GM21360 (cell line): ENCODE data around the gene LSM3.

ENCODE experiments used
- ATAC-seq: cut with Tn5 transposase; IDR thresholded peaks from one replicate; pipeline ENCODE4 v1.9.1; 2021; ENCODE audit warnings: mild to moderate bottlenecking, moderate library complexity; ENCODE audit not compliant: unreplicated experiment

LSM3 gene

DNA sequence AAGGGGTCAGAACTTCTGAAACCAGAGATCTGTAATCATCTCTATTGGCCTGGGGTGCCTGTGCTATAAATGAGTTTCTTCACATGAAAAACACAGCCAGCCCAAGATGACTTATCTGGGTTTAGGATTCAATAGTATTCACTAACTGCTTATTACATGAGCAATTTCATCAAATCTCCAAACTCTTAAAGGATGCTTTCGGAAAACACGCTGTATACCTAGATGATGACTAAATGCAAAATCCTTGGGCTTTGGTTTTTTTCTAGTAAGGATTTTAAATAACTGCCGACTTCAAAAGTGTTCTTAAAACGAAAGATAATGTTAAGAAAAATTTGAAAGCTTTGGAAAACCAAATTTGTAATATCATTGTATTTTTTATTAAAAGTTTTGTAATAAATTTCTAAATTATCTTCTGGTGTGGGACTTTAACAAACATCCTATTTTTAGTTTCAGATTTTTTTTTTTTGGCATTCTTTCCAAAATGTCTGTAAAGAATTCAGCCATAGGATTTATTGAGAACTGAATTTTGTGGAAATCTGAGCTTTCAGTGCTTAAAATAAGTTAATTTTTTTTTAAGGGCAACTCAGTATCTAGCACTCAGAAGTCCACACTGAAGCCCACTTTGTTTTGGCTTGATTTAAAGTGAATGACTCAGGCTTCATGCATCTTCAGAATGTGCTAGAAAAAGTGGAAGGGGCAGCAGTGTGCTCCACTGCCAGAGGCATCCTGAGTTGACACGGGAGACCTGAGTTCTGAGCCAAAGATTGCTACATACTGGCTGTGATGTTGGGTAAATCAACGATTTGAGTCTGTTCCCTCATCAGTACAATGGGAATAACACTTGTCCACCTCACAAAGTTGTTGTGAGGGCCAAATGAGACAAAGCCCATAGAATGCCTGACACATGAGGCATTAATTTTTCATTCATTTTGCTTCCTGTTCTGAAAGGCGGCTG lies 35.1 kb upstream of the LSM3 start:
- ATAC-seq: no peak

DNA sequence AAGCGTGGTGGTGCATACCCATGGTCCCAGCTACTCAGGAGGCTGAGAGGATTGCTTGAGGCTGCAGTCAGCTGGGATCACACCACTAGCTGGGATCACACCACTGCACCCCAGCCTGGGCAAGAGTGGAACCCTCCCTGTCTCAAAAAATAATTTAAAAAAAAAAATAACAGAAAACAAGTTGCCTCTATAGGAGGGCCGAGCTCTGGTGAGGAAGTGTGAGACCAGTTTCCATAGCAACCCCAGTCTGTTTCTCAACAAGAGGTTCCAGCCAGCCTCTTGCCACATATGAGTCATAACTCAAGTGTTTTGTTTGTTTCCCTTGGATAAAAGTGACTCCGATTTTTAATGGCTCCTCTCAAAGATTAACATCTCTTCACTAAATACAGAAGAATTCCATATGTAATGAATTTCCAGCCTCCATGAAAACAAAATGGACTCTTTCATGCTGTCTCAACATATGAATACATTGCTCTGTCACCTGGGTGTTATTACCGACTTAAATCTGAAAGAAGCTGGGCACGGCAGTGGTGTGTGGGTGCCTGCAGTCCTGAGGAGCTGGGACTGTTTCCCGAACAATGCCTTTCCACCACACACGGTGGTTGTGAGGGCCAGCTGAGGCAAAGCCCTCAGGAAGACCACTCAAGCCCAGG lies 34.1 kb upstream of the LSM3 start:
- peak; percentile 94 for ATAC-seq

DNA sequence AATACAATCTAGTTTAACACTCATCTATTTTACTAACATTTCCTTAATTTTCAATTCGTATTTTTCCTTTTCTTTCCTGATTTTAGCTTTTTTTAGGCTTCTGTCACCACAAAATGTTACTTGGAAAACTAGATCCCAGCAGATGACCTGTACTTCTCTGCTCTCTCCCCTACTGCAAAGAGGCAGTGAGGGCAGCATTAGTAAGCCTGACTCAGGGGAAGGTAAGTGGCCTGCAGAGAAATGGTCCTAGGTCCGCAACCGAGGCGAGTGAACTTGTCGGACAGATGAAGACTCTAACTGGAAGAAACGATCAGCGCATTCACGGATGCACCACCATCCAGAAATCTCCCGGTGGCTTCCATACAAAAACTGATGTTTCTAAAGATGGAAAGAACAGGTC lies 33.4 kb upstream of the LSM3 start:
- no peak for ATAC-seq

DNA sequence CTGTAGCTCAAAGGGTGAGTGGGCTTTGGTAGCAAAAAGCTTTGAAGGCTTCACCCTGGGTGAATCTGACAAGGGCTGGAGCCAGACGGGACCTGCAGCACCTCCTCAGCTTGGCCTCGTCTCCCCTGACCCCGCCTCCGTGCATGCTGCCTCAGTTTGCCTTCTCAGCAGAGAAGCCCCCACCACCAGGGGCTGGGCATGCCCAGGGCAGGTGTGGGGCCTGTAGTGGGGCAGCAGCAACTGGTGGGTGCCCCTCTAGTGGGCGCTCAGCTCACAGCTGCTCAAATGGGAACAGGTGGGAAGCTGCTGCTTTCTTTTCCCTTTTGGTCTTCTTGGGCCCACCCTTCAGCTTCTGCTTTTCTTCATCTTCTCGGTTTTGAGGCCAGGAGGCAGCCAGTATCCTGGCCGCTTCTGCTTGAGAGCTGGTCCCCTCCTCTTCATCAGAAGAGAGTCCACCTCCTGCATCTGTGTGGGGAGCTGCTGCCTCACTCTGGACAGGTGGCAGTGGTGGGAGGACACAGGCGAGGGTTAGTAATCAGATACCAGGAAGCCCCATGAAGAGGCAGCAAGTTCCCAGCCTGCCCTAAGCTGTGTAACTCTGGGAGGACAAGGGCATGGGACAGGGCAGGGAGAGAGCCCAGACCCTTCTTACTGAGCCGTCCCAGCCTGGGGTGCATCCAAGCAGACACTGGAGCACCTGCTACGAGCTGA lies 32.8 kb upstream of the LSM3 start:
- no peak for ATAC-seq

DNA sequence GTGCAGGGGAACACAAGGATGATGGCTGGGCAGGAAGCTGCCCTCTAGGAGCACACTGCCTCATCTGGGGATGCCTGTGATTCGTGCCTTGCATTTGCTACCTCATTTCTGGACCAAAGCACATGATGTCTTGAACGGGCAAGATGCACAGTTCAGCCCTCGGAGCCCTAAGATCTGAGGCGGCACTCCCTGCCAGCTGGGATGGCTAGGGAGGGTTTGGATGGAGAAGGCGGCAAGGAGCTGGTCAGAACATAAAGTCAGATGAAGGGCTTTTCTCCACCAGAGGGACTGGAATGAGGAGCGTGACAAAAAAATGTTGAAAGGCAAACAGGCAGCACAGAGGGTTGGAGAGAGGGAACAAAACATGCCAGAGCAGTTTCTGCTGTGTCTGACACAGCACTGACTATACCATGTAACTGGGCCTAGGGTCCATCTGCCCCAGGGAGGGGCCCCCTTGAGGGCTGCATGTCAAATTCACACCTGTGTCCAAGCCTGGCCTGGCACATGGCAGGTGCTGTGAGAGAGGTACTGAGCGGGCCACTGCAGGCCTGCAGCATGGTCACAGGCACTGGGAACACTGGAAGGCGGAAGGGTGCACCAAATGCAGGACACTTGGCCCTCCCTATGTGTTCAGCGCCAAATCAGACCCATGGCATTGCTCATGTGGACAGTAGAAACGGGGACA lies 32.1 kb upstream of the LSM3 start:
- no peak for ATAC-seq

DNA sequence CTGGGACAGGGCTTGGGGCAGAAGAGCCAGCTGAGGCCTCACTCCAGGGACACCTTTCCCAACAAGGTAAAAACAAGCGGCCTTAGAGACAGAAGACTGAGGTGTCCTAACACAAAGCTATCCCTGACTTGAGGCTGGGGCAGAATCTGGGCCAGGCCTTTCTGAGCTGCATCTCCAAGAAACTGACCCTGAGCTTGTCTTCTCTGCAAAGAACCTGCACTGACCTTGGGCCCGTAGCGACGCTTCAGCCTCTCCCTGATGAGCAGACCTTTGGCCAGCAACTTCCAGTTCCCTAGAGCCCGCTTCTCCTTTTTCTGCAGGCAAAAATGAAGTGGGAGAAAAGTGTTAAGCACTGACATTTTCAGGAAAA lies 31.6 kb upstream of the LSM3 start:
- no peak for ATAC-seq

DNA sequence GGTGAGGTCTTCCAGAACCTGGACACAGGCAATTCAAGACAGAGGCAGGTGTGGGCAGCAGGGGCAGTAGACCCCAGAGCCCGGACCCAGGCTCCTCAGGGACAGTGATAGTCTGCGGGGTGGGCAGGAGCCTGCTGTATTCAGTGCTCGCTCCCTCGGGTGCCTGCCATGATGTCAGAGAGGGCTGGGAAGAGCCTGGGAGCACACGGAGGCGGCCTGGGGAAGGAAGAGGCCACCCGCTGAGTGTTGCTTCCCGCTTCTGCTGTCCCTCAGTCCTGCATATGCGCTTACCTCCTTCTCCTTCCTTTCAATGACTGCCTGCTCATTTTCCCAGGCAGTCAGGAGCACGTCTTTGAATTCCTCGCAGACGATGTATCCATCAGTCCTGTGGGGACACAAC lies 31.0 kb upstream of the LSM3 start:
- ATAC-seq: no peak

DNA sequence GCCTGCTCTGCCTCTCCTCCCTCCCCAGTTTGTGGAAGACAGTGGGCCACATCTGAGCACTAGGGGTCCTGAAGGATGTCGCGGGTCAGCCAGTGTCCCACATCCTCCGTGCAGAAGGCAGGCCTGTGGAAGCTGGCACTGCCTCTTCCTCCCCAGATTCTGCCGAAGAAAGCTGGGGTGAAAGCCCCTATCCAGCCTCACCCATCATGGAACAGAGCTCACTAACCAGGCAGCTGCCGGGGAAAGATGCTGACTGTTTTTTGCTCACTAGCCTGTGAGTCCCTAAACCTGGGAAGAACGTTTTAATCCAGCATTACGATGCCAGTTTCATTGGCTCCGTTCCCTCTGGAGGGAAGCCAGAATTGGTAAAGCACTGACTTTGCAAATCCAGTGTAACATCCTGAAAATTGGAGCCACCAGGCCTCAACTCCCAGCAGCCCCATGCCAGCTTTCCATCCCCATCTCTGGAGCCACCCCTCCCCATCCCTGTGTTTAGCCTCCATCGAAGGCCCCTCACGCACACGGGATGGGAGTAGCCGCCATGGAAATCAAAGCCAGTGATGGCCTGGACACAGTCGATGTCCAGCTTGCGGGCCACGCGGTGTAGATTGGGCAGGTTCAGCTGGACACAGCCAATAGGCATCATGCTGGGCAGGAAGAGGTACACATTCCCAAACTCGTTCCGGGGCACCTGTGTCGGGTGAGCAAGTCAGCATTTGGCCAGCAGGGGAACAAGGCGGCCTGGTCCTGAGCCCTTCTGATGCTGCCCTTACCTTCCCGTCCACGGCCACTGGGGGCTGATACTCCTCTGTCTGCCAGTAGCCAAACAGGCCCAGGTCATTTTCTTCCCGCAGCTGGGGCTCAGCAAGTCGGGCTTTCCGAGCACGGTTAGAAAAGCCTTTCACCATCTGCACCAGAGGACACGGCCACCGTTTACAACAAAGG lies 30.3 kb upstream of the LSM3 start:
- no peak for ATAC-seq

DNA sequence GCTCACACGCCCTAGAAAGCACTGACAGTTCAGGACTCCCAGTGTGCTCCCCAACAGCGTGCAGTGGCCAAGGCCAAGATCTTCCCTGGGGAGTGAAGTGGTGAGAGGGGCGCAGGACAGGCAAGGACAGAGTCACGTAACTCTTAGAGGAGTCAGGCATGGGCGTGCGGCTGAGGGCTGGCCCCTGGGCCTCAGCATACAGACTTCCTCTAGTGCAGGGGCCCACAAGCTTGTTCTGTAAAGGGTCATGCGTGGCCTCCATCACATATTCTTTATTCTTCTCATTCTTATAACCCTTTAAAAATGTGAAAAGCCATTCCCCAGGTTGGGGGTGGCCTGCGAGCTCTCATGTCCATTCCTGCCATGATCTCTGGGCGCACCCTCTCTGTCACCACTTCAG lies 28.5 kb upstream of the LSM3 start:
- ATAC-seq: no peak

DNA sequence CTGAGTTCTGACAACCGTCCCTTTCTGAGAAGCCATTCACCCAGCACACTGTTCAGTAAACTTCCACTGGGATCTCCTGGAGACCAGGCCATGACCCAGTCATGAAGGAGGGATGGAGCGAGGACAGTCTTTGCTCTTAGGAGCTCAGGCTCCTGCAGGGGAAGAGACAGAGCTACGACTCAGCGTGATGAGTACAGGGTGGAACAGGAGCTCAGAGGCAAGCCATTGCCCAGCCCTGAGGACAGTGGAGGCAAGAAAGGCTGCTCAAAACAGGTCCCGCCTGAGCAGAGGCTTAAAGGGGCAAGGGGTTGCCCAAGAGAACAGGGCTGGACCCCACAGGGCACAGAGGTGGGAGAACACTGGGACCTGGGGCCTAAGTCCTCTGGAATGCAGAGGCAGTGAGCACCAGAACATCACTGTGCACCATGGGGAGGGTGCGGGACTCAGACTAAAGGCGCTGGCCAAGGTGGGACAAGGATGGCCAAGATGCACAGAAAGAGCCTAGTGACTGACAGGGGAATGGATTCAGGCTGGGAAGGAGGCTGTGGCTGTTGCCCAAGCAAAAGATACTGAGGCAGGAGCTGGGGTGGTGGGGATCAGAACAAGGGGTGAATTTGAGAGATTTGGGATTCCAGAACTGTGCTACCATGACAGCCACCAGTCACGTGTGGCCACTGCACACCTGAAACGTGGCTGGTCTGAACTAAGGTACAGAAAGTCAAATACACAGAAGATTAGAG lies 28.0 kb upstream of the LSM3 start:
- ATAC-seq: no peak

DNA sequence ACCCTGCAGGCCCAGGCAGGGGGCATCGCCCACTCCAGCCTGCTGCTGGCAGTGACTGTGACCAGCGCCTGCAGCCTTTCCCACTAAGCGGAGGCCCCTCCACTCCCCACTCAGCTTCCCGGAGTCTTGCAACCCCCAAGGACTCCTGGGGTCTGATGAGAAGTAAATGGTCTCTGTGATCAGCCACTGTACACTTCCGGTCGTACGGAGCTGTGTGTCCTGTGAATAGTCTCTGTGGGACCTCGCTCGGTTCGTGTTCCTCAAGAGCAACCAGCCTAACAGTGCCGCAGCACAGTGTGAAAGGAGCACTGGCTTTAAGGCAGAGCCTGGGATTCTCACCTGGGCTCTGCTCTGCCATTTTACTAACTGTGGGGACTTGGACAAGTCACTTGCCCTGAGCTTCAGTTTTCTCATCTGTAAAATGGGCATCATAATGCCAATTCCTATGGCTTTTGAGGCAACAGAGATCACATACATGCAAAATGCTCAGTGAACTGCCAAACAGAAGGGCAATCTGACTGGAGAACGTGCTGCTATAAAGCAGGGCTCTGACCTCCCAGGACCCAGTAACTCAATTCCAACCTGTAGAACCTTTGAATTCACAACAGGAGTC lies 27.0 kb upstream of the LSM3 start:
- no peak for ATAC-seq

DNA sequence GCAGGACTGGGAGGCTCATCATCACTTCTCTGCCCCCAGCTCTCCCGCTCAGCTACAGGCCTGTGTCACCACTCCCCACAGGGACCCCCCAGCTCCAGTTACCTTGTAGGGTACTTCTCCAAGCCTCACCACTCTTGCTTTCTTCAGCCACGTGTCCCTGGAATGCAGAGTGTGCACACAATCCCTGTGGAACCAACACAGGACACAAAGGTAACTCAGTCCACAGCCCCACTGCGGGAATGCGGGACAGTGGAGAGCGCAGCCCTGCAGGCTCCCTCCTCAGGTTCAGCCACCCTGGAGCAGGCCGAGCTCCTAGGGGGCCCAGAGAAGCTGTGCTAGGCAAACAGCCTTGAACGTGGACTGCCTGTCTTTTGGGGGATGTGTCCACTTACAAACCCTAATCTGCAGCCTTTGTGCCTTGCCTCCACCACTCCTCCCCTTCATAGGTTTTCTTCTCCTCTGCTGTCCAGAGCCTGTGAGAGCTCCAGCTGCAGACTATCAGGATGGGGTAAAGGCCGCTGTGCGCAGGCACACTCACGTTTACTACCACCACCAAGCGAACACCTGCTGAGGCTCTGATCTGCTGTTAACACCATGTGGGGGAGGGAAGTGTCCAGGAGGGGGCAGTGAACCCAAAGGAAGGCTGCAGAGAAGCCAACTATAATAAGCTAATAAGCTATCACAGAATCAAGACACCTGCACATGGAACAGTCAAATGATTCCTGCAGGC lies 26.2 kb upstream of the LSM3 start:
- no peak for ATAC-seq

DNA sequence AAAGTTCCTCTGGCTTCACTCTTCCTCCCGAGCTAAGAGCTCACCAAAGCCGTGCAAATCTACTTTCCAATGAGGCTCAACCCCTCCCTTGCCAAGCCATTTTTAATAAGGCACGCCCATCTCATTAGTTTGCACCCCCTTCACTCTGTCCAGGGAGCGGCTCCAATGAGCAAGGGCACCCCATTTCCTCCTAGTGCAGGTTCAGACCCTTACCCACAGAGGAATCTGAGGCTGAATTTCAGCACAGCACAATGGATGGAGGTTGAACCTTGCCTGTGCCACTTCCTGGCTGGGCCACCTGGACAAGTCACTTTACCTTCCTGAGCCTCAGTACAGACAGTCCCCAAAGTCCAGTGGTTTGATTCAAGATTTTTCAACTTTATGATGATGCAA lies 25.7 kb upstream of the LSM3 start:
- ATAC-seq: no peak

DNA sequence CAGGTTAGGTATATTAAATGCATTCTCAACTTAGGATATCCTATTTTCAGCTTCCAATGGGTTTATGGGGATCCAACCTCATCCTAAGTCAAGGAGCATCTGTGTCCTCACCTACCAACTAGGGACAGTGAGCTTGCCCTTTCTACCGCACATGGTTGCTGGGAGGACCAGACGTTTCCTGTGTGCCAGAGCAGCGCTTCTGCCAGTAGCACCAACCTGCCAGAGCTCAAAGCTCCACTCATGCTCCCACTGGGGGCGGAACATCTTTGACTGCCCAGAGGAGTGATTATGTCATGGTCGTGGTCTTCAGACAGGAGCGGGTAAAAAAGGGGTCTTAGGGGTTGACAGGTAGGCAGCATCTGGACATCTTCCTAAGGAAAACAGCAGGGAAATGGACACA lies 25.0 kb upstream of the LSM3 start:
- ATAC-seq: no peak

DNA sequence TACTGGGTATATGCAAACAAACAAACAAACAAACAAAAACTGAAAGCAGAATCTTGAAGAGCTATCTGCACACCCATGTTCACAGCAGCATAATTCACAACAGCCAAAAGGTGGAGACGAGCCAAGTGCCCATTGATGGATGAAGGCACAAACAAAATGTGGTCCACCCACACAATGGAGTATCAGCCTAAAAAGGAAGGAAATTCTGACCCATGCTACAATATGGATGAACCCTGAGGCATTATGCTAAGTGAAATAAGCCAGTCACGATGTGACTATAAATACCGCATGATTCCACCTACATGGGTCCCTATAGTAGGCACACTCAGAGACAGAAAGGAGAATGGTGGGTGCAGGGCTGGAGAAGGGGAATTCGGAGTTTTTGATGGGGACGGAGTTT lies 24.3 kb upstream of the LSM3 start:
- no peak for ATAC-seq

DNA sequence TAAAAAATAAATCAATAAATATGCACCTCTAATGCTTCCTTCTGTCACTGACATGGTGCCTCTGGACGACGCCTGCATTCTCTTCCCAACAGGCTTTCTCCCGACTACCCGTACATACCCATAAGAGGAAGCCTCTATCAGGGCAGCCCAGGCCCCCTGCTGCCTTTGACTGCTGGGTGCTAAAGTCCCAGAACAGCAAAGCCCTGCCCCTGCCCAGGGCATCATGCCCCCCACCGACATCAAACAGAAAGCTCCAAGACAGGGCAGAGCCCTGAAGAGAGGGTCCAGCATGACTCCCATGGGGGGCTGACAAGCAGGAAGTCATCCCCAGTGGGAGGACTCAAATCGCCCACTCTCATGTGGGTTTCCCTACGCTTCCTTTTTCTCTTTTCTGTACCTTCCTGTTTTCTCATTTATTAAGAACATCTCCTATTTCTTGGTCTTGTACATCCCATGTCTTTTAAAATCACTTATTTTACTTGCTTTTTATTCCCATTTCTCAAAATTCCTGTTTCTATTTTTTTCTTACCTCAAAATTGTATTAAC lies 23.6 kb upstream of the LSM3 start:
- ATAC-seq: no peak

DNA sequence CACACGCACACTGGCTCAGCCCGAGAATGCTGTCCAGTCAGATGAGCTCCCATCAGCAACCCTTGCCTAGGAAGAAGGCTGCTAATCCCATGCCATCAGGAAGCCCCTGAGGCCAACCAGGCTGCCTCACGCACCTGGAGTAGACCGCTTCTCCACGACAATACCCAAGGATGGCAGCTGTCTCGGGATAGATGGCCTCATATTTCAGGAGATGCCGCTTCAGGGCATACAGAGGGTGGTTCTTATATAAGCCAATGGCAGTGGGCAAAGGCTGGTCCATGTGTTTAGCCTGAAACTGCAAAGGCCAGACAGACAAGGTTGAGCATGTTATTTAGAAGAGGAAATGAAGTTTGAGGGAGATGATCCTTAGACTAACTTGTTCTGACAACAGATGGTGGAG lies 22.4 kb upstream of the LSM3 start:
- no peak for ATAC-seq
